GM10266 (cell line): ENCODE results near the gene MEGF6.
"Not testable (repeated sequence)": the region's sequence is repeated elsewhere in the genome, so short reads cannot be mapped to it uniquely, and the experiment has no call there.

Experiments
- DNase-seq: peaks from one replicate; pipeline ENCODE4 v3.0.0; 2012; ENCODE audit errors: extremely low spot score
- TF ChIP-seq, protein P1 (sequence below): IDR thresholded peaks from 2 replicates; pipeline ENCODE4 v1.5.1; 2012; ENCODE audit warnings: mild to moderate bottlenecking, low read depth; ENCODE audit not compliant: control insufficient read depth, insufficient read depth; ENCODE audit errors: missing control alignments

Gene MEGF6

DNA sequence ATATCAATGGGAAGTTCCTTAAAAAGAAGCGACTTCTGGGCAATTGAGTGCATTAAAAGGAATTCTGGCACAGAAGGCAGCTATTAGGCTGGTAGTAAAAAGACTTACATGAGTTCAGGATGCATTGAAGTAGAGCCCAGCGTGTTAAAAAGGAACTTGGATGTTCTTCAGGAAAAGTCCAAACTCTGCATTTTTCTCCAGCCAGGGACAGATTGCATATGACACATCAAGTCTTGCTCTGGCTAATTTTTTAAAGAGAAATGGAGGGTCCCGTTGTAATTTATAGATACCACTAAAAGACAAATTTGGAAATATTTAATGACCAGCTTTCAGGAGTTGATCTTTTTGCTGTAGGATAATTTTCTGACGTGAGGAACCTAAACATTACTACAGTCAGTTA, 14.7 kb upstream of the MEGF6 start:
- no peak for DNase-seq
- TF ChIP-seq, protein P1, sequence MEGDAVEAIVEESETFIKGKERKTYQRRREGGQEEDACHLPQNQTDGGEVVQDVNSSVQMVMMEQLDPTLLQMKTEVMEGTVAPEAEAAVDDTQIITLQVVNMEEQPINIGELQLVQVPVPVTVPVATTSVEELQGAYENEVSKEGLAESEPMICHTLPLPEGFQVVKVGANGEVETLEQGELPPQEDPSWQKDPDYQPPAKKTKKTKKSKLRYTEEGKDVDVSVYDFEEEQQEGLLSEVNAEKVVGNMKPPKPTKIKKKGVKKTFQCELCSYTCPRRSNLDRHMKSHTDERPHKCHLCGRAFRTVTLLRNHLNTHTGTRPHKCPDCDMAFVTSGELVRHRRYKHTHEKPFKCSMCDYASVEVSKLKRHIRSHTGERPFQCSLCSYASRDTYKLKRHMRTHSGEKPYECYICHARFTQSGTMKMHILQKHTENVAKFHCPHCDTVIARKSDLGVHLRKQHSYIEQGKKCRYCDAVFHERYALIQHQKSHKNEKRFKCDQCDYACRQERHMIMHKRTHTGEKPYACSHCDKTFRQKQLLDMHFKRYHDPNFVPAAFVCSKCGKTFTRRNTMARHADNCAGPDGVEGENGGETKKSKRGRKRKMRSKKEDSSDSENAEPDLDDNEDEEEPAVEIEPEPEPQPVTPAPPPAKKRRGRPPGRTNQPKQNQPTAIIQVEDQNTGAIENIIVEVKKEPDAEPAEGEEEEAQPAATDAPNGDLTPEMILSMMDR, result no peak

DNA sequence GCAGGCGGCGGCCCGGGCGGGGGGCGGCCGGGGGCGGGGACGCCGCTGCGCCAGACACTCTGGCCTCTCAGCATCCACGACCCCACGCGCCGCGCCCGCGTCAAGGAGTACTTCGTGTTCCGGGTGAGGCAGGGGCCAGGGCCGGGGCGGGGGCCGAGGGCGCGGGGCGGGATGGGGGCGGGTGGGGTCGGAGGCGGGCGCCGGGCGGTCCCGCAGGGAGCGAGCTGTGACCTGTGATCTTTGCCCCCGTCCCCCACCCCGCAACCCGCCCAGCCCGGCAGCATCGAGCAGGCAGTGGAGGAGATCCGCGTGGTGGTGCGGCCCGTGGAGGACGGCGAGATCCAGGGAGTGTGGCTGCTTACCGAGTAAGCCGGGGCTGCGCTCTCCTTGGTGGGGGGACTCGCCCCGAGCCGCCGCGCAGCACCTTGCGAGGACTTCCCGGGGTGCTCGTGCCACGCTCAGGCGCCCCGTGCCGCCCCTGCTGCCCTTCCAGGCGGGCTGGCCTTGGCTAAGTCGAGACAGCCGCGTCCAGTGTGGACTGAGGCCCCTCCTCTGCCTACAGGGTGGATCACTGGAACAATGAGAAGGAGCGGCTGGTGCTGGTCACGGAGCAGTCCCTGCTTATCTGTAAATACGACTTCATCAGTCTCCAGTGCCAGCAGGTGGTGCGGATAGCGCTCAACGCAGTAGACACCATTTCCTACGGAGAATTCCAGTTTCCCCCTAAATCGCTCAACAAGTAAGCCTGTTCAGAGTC, 14.0 kb upstream of the MEGF6 start:
- no peak for DNase-seq
- TF ChIP-seq, protein P1, result no peak

DNA sequence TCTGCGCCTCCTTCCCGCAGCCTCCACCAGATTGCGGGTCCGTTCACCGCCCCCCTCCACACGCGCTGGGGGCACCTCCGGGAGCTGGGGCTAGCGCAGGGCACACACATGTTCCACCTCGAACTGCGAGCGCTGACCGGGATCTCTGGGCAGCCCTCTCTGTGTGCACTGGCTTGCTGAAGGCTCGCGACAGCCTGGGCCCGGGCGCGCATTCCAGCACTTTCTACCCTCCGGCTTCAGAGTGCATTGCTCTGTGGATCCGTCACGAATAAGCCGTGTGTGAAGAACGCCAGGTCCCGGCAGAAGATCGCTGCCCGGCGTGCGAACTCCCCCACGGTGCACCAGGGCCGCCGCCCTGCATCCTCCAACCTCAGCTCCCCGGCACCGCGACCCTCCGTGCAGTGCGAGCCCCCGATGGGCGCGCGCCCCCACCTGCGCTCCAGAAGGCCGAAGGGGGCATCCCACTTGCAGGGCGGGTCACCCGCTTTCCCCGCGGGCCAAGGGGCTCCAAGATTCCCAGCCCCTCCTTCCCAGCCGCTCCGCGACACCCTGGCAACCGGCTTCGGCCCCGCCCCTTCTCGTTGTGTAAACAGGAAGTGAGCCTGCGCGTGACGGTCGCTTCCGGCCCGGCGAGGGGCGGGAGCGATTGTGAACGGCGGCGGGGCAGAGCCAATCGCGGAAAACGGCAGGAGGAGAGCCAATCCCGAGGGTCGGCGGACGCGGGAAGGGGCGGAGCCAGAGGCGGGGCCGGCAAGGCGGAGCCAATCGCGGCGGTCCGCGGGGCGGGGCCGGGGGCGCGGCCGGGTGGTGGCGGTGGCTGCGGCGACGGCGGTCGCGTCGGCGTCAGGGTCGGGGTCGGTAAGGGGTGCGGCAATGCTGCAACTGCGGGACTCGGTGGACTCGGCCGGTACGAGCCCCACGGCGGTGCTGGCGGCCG, 13.2 kb upstream of the MEGF6 start, which contains the start of gene TPRG1L:
Gene TPRG1L (plus strand): TSS at position 816 of the 937 bp plus-strand sequence. CDS start 58 bp downstream, at position 874.
- TF ChIP-seq, protein P1, result no peak
- peak; percentile 100 for DNase-seq

DNA sequence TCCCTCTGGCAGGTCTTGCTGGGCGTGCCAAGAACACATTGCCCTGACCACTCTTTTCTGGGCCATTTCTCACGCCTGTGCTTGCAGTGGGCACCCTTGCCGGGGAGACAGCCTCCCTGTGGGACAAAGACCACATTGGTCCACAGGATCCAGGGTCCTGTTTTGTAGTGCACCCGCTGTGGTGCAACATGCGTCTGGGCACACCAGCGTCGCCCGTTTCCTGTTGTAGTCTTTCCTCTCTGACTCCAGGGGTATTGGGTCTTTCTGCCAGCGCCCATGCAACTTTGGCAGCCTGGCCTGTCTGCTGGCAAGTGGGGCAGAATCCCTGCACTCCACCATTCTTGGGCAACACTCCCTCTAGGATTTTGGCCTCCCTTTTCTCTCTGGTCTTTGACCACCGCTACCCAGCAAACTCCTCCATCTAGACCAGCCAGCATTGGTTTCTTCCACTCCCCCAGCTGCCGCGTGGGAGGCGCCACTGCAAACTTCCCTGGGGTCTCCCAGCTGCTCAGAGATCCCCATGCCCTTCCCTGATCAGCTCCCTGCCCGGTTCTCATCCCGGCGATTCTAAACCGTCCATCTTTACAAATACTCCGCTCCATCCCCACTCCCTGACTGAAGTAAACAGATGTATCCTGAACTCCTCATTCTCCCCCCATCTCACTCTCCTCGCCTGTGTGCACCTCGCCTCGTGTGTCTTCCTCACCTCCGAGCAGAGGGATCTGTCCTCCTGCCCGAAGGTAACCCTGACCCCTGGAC, 12.3 kb upstream of the MEGF6 start:
- no peak for DNase-seq
- TF ChIP-seq, protein P1, result no peak

DNA sequence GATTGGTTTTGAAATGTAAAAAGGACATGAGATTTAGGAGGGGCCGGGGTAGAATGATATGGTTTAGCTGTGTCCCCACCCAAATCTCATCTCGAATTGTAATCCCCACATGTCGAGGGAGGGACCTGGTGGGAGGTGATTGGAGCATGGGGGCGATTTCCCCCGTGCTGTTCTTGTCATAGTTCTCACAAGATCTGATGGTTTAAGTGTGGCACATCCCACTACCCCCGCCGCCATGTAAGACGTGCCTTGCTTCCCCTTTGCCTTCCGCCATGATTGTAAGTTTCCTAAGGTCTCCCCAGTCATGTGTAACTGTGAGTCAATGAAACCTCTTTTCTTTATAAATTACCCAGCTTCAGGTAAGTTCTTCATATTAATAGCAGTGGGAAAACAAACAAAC, 10.8 kb upstream of the MEGF6 start:
- DNase-seq, result not testable (repeated sequence)

DNA sequence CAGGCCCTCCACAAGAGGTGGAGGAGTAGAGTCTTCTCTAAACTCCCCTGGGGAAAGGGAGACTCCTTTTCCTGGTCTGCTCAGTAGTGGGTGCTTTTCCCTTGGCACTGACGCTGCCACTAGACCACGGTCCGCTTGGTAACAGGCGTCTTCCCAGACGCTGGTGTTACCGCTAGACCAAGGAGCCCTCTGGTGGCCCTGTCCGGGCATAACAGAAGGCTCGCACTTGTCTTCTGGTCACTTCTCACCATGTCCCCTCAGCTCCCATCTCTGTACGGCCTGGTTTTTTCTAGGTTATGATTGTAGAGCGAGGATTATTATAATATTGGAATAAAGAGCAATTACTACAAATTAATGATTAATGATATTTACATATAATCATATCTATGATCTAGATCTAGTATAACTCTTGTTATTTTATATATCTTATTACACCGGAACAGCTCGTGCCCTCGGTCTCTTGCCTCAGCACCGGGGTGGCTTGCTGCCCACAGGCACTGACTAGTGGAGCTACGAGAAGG, 9.9 kb upstream of the MEGF6 start:
- DNase-seq, result not testable (repeated sequence)
- TF ChIP-seq, protein P1, result peak; percentile 13

DNA sequence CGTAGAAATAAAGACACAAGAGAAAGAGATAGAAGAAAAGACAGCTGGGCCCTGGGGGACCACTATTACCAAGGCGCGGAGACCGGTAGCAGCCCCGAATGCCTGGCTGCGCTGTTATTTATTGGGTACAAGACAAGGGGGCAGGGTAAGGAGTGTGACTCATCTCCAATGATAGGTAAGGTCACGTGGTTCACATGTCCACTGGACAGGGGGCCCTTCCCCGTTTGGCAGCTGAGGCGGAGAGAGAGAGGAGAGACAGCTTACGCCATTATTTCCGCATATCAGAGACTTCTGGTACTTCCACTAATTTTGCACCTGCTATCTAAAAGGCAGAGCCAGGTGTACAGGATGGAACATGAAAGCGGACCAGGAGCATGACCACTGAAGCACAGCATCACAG, 9.4 kb upstream of the MEGF6 start:
- no peak for DNase-seq
- TF ChIP-seq, protein P1, result no peak
